ENCODE data around the gene WDR73.

The WDR73 gene

DNA sequence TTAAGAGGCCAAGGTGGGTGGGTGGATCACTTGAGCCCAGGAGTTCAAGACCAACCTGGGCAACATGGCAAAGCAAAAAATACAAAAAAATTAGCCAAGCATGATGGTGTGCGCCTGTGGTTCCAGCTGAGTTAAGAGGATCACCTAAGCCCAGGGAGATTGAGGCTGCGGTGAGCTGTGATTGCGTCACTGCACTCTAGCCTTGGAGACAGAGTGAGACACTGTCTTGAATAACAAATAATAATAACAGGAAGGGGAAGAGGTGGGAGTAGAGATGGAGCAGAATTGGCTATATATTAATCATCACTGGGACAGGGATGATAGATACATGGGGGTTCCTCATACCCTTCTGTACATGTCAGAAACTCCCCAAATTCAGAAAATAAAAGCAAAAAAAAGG lies 27.7 kb upstream of the WDR73 start:
- peaks cover 28% of the 10 kb centered on the region for H3K4me1 ChIP-seq (ENCODE audit: control insufficient read depth, insufficient read depth, low read length)
- H3K9me3 ChIP-seq (ENCODE audit: control insufficient read depth, low read length): no peaks in the 10 kb centered on the region
- H3K4me3 ChIP-seq (ENCODE audit: low read length): no peak overlapping the region
- no peaks in the 10 kb centered on the region for H3K27me3 ChIP-seq (replicated peaks; ENCODE audit: control insufficient read depth, insufficient read depth, low read length)
- DNase-seq (ENCODE audit: low read depth): peak; percentile 30
- peaks cover 57% of the 10 kb centered on the region for H3K36me3 ChIP-seq (ENCODE audit: control insufficient read depth, insufficient read depth, low read length, severe bottlenecking)
- no peak overlapping the region for H3K9ac ChIP-seq (ENCODE audit: low read length)

DNA sequence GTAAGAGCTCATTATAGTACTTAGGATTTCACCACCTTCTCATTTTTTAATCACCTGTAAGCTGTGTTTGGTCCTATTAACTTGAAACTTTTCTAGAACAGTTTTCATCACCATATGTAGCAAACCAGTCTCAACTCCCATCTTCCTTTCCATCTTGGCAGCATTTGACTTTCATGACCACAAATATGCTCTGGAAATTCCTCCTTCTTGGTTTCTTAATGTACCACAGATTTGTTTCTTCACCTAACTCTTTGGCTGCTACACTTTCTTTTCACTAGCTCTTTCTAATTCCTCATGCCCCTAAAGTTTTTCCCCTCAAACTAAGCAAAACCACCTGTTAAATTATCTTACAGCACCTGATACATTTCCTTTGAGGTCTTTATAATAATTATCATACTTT lies 17.1 kb upstream of the WDR73 start:
- Histone ChIP-seq H3K9me3 (ENCODE audit: control insufficient read depth, low read length) (no peaks in the 10 kb centered on the region), H3K9ac (ENCODE audit: low read length) (peak overlapping the region; percentile 20), H3K4me3 (ENCODE audit: low read length) (peak overlapping the region; percentile 8), H3K27me3 (replicated peaks; ENCODE audit: control insufficient read depth, insufficient read depth, low read length) (no peaks in the 10 kb centered on the region), H3K36me3 (ENCODE audit: control insufficient read depth, insufficient read depth, low read length, severe bottlenecking) (peaks cover 47% of the 10 kb centered on the region), H3K4me1 (ENCODE audit: control insufficient read depth, insufficient read depth, low read length) (peaks cover 39% of the 10 kb centered on the region)
- DNase-seq (ENCODE audit: low read depth): peak; percentile 91

DNA sequence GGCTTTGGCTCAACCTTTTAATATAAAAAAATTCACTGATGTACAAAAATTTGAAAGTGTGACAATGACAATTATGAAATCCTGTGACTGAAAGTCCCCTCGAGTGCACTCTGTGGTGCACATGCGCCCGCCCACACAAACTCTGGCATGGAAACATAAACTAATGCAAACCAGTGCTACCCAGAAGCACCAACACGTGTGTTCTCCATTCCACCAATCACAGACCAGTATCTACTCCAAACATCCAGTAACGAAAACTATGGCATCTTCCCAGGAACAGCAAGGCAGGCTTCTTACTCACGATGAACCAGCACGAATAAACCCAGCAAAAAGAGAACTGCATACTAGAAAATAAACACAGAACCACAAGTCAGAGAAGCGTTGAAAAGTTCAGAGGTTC lies 15.6 kb upstream of the WDR73 start:
- Histone ChIP-seq H3K9me3 (ENCODE audit: control insufficient read depth, low read length) (no peaks in the 10 kb centered on the region), H3K27me3 (replicated peaks; ENCODE audit: control insufficient read depth, insufficient read depth, low read length) (no peaks in the 10 kb centered on the region), H3K9ac (ENCODE audit: low read length) (no peak overlapping the region), H3K4me3 (ENCODE audit: low read length) (no peak overlapping the region), H3K4me1 (ENCODE audit: control insufficient read depth, insufficient read depth, low read length) (peaks cover 44% of the 10 kb centered on the region), H3K36me3 (ENCODE audit: control insufficient read depth, insufficient read depth, low read length, severe bottlenecking) (peaks cover 47% of the 10 kb centered on the region)
- DNase-seq (ENCODE audit: low read depth): no peak

DNA sequence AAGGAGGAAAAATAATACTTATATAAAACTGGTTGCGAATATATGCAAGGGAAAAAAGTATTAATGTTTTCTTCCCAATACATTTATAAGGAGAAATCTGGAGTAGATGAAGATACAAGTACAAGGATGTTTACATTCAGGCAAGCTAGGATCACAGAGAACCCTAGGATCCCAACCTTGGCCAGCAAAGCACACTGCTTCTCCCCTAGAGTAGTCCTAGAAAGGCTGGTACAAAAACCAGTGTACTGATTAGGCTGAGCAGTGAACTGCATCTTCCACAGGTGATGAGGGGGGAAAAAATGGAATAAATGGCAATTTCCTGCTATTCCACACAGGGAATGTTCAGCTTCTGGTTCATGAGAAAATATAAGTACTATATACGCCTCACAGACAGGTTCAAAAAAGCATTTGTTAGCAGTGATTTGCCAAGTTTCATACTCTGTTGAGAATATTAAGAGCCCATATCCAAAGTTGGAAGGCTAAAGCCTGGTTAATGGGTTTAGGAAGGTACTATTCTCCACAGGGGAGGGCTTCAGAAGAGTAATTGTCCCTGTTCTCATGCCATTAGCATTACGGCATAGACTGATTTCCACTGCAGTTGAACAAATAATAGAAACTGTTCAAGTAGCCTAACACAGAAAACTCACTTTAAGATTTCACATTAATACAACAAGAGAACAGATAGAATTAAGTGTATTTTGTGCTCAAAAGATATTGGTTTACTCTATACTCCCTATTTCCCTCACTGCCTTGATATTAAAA lies 14.3 kb upstream of the WDR73 start:
- DNase-seq (ENCODE audit: low read depth): no peak
- H3K4me1 ChIP-seq (ENCODE audit: control insufficient read depth, insufficient read depth, low read length): peaks cover 44% of the 10 kb centered on the region
- peaks cover 45% of the 10 kb centered on the region for H3K36me3 ChIP-seq (ENCODE audit: control insufficient read depth, insufficient read depth, low read length, severe bottlenecking)
- no peak overlapping the region for H3K9ac ChIP-seq (ENCODE audit: low read length)
- H3K27me3 ChIP-seq (replicated peaks; ENCODE audit: control insufficient read depth, insufficient read depth, low read length): no peaks in the 10 kb centered on the region
- no peak overlapping the region for H3K4me3 ChIP-seq (ENCODE audit: low read length)
- no peaks in the 10 kb centered on the region for H3K9me3 ChIP-seq (ENCODE audit: control insufficient read depth, low read length)

DNA sequence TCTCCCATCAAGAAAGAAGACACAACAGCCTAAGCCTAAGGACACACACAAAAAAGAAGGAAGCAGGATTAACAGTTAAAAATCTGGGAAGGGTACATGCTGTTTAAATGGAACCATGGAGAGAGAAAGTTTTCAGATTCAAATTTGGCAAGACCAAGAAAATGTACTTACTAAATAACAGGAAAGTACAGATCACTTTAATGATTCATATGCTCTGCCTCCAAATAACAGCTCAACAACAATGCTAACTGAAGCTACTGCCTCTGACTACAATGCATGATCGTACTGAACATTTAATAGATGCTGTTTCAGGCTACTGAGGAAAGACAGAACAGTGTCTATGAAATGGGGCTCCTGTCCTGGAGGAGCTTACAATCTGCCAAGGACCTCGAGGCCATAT lies 12.3 kb upstream of the WDR73 start:
- peak; percentile 10 for DNase-seq (ENCODE audit: low read depth)
- Histone ChIP-seq H3K4me3 (ENCODE audit: low read length) (no peak overlapping the region), H3K36me3 (ENCODE audit: control insufficient read depth, insufficient read depth, low read length, severe bottlenecking) (peaks cover 45% of the 10 kb centered on the region), H3K4me1 (ENCODE audit: control insufficient read depth, insufficient read depth, low read length) (peaks cover 47% of the 10 kb centered on the region), H3K9me3 (ENCODE audit: control insufficient read depth, low read length) (no peaks in the 10 kb centered on the region), H3K27me3 (replicated peaks; ENCODE audit: control insufficient read depth, insufficient read depth, low read length) (no peaks in the 10 kb centered on the region), H3K9ac (ENCODE audit: low read length) (peak overlapping the region; percentile 1)

DNA sequence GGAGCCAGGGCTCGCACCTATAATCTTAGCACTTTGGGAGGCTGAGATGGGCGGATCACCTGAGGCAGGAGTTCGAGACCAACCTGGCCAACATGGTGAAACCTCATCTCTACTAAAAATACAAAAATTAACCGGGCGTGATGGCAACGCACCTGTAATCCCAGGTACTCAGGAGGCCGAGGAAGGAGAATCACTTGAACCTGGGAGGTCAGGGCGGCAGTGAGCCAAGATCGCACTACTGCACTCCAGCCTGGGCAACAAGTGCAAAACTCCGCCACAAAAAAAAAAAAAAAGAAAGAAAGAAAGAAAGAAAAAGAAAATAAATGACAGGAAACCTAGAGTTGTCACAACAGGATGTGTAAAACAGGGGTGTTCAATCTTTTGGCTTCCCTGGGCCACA lies 6.9 kb upstream of the WDR73 start:
- Histone ChIP-seq H3K4me1 (ENCODE audit: control insufficient read depth, insufficient read depth, low read length) (peaks cover 36% of the 10 kb centered on the region), H3K27me3 (replicated peaks; ENCODE audit: control insufficient read depth, insufficient read depth, low read length) (no peaks in the 10 kb centered on the region), H3K4me3 (ENCODE audit: low read length) (no peak overlapping the region), H3K9me3 (ENCODE audit: control insufficient read depth, low read length) (no peaks in the 10 kb centered on the region), H3K36me3 (ENCODE audit: control insufficient read depth, insufficient read depth, low read length, severe bottlenecking) (peaks cover 15% of the 10 kb centered on the region), H3K9ac (ENCODE audit: low read length) (no peak overlapping the region)
- DNase-seq (ENCODE audit: low read depth): no peak

DNA sequence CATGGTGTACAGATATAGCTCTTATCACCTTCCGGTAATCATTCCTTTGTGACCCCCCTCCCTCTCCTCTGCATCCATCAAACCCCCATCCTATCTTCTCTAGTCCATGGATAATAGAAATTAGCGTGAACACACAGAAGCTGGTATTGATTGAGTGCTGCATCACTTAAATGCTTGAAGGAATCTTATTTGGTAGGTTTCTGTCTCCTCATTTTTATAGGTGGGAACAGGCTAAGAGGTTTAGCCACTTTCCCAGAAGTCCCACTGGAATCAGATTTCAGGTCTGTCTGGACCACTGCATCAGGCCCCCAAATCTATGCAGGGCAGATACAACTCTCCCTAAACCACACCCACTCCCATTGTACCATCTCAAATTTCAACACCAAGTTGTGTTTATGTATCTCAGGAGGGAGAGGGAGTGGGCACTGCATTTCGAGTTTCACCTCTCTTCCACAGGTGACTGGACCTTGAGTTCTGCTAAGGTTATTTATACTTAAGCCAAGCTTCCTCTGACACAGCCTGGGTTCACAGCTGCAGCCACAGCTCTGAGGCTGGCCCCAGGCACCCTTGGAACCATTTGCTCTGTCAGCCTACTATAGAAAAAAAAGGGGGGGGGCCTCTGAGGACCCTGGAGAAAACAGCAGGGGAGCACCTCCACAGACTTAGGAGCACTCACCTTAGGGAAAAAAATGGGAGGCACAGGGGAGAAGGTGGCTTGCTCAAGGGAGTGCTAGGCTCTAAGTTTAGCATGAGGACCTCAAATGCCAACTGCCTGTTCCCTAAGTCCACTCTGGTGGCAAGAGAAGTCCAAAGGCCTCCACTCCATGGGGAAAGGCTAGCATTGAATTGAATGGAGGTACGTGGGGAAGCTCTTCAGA lies 6.1 kb upstream of the WDR73 start:
- DNase-seq (ENCODE audit: low read depth): no peak
- no peaks in the 10 kb centered on the region for H3K9me3 ChIP-seq (ENCODE audit: control insufficient read depth, low read length)
- no peak overlapping the region for H3K9ac ChIP-seq (ENCODE audit: low read length)

DNA sequence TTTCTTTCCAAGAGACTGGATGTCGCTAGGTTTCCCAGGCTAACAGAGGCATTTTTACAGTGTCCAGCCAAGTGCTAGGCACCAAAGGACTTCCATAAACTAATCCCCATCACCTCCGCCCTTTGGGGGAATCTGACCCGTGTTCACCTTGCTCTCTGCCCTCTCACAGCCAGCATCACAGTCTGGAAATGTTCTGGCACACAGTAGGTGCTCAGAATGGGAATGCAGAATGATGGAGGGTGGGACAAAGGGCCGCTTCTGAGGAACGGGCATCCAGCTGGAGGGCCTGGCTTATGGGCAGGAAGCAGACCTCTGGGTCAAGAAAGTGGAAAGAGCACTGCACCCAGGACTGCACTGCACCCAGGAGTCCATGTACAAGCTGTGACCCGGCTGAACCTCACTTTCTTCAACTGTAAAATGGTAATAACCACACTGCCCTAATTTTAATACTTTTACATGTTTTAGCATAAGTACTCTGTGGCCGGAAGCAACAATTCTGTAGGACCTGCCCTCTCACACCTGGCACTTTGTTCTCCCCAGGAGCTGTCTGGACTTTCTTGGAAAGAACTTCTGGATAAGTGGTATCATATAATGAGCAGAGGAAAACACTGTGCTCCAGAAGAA lies 4.8 kb upstream of the WDR73 start:
- Histone ChIP-seq H3K4me3 (ENCODE audit: low read length) (peak overlapping the region; percentile 81), H3K4me1 (ENCODE audit: control insufficient read depth, insufficient read depth, low read length) (peaks cover 39% of the 10 kb centered on the region), H3K36me3 (ENCODE audit: control insufficient read depth, insufficient read depth, low read length, severe bottlenecking) (no peaks in the 10 kb centered on the region), H3K9ac (ENCODE audit: low read length) (peak overlapping the region; percentile 81), H3K9me3 (ENCODE audit: control insufficient read depth, low read length) (no peaks in the 10 kb centered on the region), H3K27me3 (replicated peaks; ENCODE audit: control insufficient read depth, insufficient read depth, low read length) (no peaks in the 10 kb centered on the region)
- DNase-seq (ENCODE audit: low read depth): no peak

More for the DNA sequence above, 6.1 kb upstream of the WDR73 start:
- Histone ChIP-seq H3K27me3 (replicated peaks; ENCODE audit: control insufficient read depth, insufficient read depth, low read length) (no peaks in the 10 kb centered on the region), H3K36me3 (ENCODE audit: control insufficient read depth, insufficient read depth, low read length, severe bottlenecking) (peaks cover 7% of the 10 kb centered on the region), H3K4me3 (ENCODE audit: low read length) (no peak overlapping the region), H3K4me1 (ENCODE audit: control insufficient read depth, insufficient read depth, low read length) (peaks cover 35% of the 10 kb centered on the region)

DNA sequence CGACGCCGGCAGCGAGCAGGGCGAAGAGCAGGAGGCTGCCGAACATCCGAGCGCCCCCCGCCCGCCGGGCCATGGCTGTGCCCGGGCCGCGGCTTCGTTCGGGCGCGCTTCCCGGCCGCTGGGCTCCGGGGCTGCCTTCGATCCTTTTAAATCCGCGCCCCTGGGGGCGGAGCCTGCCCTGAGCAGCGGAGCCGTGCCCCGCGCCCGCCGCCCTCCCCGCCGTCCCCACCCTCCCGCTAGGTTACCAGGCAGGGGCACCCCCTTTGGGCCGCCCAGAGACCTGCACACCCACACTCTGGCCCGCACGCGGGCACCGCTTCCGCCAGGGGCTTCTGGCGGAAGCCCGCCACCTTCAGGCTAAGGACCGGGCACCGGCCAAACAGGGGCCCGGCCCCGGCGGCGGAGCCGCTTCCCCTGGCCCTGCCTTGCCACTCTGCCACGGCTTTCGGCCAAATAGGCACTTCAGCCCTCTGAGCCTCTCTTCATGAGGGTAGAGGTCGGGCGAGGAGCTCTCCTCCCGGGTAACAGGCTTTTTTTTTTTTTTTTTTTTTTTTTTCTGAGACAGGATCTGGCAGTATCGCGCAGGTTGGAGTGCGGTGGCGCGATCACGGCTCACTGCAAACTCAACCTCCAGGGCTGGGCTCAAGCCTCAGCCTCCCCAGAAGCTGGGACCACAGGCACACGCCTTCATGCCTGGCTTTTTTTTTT lies 4.2 kb upstream of the WDR73 start, which contains the start of gene NMB:
NMB (minus strand) TSS at position 120 of the 708 bp plus-strand sequence; CDS start at position 73, 47 bp downstream.
- Histone ChIP-seq H3K4me1 (ENCODE audit: control insufficient read depth, insufficient read depth, low read length) (peaks cover 43% of the 10 kb centered on the region), H3K27me3 (replicated peaks; ENCODE audit: control insufficient read depth, insufficient read depth, low read length) (no peaks in the 10 kb centered on the region), H3K9me3 (ENCODE audit: control insufficient read depth, low read length) (no peaks in the 10 kb centered on the region), H3K9ac (ENCODE audit: low read length) (peak within 1 kb of the TSS; percentile 81), H3K4me3 (ENCODE audit: low read length) (peak within 1 kb of the TSS; percentile 81), H3K36me3 (ENCODE audit: control insufficient read depth, insufficient read depth, low read length, severe bottlenecking) (no peaks in the 10 kb centered on the region)
- peak; percentile 90 for DNase-seq (ENCODE audit: low read depth)

DNA sequence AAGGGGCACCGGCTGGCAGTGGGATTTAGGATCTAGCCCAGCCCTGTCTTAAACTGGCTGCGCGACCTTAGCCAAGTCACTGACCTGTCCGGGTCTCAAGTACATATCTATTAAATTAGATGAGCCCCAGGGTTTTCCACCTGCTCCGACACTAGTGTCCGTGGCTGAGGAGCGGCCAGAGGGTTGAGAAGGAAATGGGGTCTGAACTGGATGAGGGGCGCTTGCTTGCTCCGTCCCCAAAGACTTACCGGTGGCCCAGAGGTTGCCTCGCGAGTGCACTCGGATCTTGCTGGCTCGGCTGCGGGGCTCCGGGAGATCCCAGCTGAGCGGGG lies 3.6 kb upstream of the WDR73 start:
- no peak for DNase-seq (ENCODE audit: low read depth)
- H3K36me3 ChIP-seq (ENCODE audit: control insufficient read depth, insufficient read depth, low read length, severe bottlenecking): peaks cover 2% of the 10 kb centered on the region

More for the DNA sequence above, 3.6 kb upstream of the WDR73 start:
- H3K9me3 ChIP-seq (ENCODE audit: control insufficient read depth, low read length): no peaks in the 10 kb centered on the region
- H3K4me1 ChIP-seq (ENCODE audit: control insufficient read depth, insufficient read depth, low read length): peaks cover 43% of the 10 kb centered on the region
- H3K27me3 ChIP-seq (replicated peaks; ENCODE audit: control insufficient read depth, insufficient read depth, low read length): no peaks in the 10 kb centered on the region
- H3K9ac ChIP-seq (ENCODE audit: low read length): peak overlapping the region; percentile 81
- peak overlapping the region; percentile 81 for H3K4me3 ChIP-seq (ENCODE audit: low read length)
